Right forelimb (tissue), 1 donor: ENCODE results near the gene GRM2.
A peak's percentile ranks its signal among the peaks of the same experiment; 100 is the strongest.

ENCODE experiments used
- DNase-seq: peaks from one replicate; pipeline ENCODE4 v3.0.0-alpha.2; 2018

Gene GRM2

GRCh38 chr3:51706788-51707731, at the start of gene GRM2:
Gene GRM2, plus strand, starts transcription at chr3:51707068. Its CDS starts 1,916 bp downstream, at chr3:51708984.
- peak; percentile 90 for DNase-seq

- DNase-seq = no peak
Observed at GRCh38 chr3:51657234-51657633, 49.6 kb upstream of the GRM2 start.

GRCh38 chr3:51659942-51660341, 46.9 kb upstream of the GRM2 start:
- DNase-seq = no peak

- no peak for DNase-seq
Observed at GRCh38 chr3:51662456-51662855, 44.4 kb upstream of the GRM2 start.

GRCh38 chr3:51668756-51669155, 38.1 kb upstream of the GRM2 start:
- DNase-seq = no peak

- peak; percentile 84 for DNase-seq
Observed at GRCh38 chr3:51669241-51670052, 37.4 kb upstream of the GRM2 start.

GRCh38 chr3:51670053-51670822, 36.6 kb upstream of the GRM2 start:
- DNase-seq = peak; percentile 41

GRCh38 chr3:51670823-51671733, 35.8 kb upstream of the GRM2 start, which contains the start of gene TEX264:
Gene TEX264, plus strand, starts transcription at chr3:51671252. Its CDS starts 3,053 bp downstream, at chr3:51674305.
- peak; percentile 88 for DNase-seq

GRCh38 chr3:51671734-51672475, 35.0 kb upstream of the GRM2 start:
- DNase-seq = peak; percentile 76

- DNase-seq = peak; percentile 16
Observed at GRCh38 chr3:51673181-51673801, 33.6 kb upstream of the GRM2 start.

GRCh38 chr3:51673802-51674654, 32.8 kb upstream of the GRM2 start:
- peak; percentile 15 for DNase-seq

GRCh38 chr3:51675201-51675611, 31.7 kb upstream of the GRM2 start:
- DNase-seq = no peak

GRCh38 chr3:51676102-51676640, 30.7 kb upstream of the GRM2 start:
- DNase-seq = no peak

GRCh38 chr3:51677358-51677757, 29.5 kb upstream of the GRM2 start:
- no peak for DNase-seq

GRCh38 chr3:51678186-51678585, 28.7 kb upstream of the GRM2 start:
- no peak for DNase-seq

GRCh38 chr3:51678641-51679040, 28.2 kb upstream of the GRM2 start:
- DNase-seq = no peak

GRCh38 chr3:51679318-51679717, 27.6 kb upstream of the GRM2 start:
- DNase-seq = no peak

GRCh38 chr3:51679777-51680176, 27.1 kb upstream of the GRM2 start:
- no peak for DNase-seq

- DNase-seq = no peak
Observed at GRCh38 chr3:51680196-51680595, 26.7 kb upstream of the GRM2 start.
